Fibroblast of pulmonary artery (primary cell): ENCODE data around the gene RARA.
A peak's percentile ranks its signal among the peaks of the same experiment; 100 is the strongest.

Source experiments
- DNase-seq: peaks from one replicate; pipeline ENCODE4 v3.0.0-alpha.2; 2010; ENCODE audit warnings: low read depth
- H3K4me3 ChIP-seq: replicated peaks from 2 replicates; pipeline ENCODE4 v1.5.1; 2011; ENCODE audit warnings: low read depth, mild to moderate bottlenecking, control low read depth, low read length, moderate library complexity
- CTCF ChIP-seq: IDR thresholded peaks from 2 replicates; pipeline ENCODE4 v1.5.1; 2011; ENCODE audit warnings: mild to moderate bottlenecking, control low read depth, low read length, inconsistent platforms; ENCODE audit errors: missing control alignments

The RARA gene

GRCh38 chr17:40287159-40287493, 21.9 kb upstream of the RARA start:
- no peak overlapping the region for H3K4me3 ChIP-seq
- no peak for TF ChIP-seq CTCF
- DNase-seq: no peak

- no peak for TF ChIP-seq CTCF
- H3K4me3 ChIP-seq: peak within 1 kb of the TSS; percentile 67
- peak; percentile 99 for DNase-seq
Observed at GRCh38 chr17:40287494-40288369, 21.2 kb upstream of the RARA start, which contains the start of gene CDC6. CDC6 (plus strand) TSS chr17:40287879; CDS start chr17:40289421, 1,542 bp downstream.

GRCh38 chr17:40290629-40291280, 18.2 kb upstream of the RARA start:
- H3K4me3 ChIP-seq: no peak overlapping the region
- peak; percentile 72 for TF ChIP-seq CTCF
- DNase-seq: peak; percentile 96

GRCh38 chr17:40291281-40291664, 17.7 kb upstream of the RARA start:
- DNase-seq: no peak
- TF ChIP-seq CTCF: no peak
- no peak overlapping the region for H3K4me3 ChIP-seq

GRCh38 chr17:40293363-40293762, 15.6 kb upstream of the RARA start:
- no peak overlapping the region for H3K4me3 ChIP-seq
- peak; percentile 70 for DNase-seq
- no peak for TF ChIP-seq CTCF

GRCh38 chr17:40295488-40296436, 13.2 kb upstream of the RARA start:
- TF ChIP-seq CTCF: no peak
- no peak for DNase-seq

More at GRCh38 chr17:40295488-40296436, 13.2 kb upstream of the RARA start:
- H3K4me3 ChIP-seq: no peak overlapping the region
